CD4-positive, alpha-beta T cell (primary cell): ENCODE results near the gene TMEM126B. TPM values are rescaled to one million over a fixed set of nuclear protein-coding genes. Genes with fewer than 3 reads are reported as not detected.

Experiments used
- ATAC-seq: fragments of 200-7000 bp; cut with Tn5 transposase; one replicate; pipeline ENCODE4 v1.10.0; 2022; ENCODE audit warnings: mild to moderate bottlenecking; ENCODE audit not compliant: poor library complexity
- CTCF ChIA-PET: fragments of 350-600 bp; sonication (Branson Sonifier 250); formaldehyde crosslinking; loops from one replicate; lab custom pipeline; 2021; ENCODE audit warnings: antibody characterized with exemption, inconsistent platforms; lab: Charles Lee
- POLR2A ChIA-PET: fragments of 350-600 bp; sonication (Branson Sonifier 250); formaldehyde crosslinking; loops from one replicate; lab custom pipeline; 2021; ENCODE audit warnings: antibody characterized with exemption, inconsistent platforms; lab: Charles Lee
- DNase-seq, 14 experiments: peaks; one replicate each; pipeline ENCODE4 v3.0.0-alpha.2; 2013 to 2020; ENCODE audit warnings: mixed read lengths in 2 of 14
- H3K27ac ChIP-seq, 2 donors: one replicate each; pipeline versions ENCODE4 v1.5.1 to v1.7.0; 2013; ENCODE audit warnings: low read length in 2 of 2, low read depth in 1 of 2, mild to moderate bottlenecking in 1 of 2
- H3K27me3 ChIP-seq, 2 experiments: 1 replicate in 1 of 2; 2 replicates in 1 of 2; pipeline versions ENCODE4 v1.6.1 to v1.7.0; 2013; ENCODE audit warnings: low read length in 2 of 2, control low read depth in 1 of 2, mild to moderate bottlenecking in 1 of 2, moderate library complexity in 1 of 2; ENCODE audit not compliant: insufficient read depth in 2 of 2, control insufficient read depth in 1 of 2
- H3K36me3 ChIP-seq: one replicate; pipeline ENCODE4 v1.6.1; 2013; ENCODE audit warnings: low read length, control low read depth; ENCODE audit not compliant: insufficient read depth
- H3K4me1 ChIP-seq: one replicate; pipeline ENCODE4 v1.6.1; 2013; ENCODE audit warnings: low read length, control low read depth; ENCODE audit not compliant: insufficient read depth
- H3K4me3 ChIP-seq: one replicate; pipeline ENCODE4 v1.5.1; 2013; ENCODE audit warnings: mild to moderate bottlenecking, low read length, moderate library complexity
- H3K9me3 ChIP-seq, 2 experiments: 1 replicate in 1 of 2; 2 replicates in 1 of 2; pipeline versions ENCODE4 v1.6.1 to v1.7.0; 2013; ENCODE audit warnings: low read length in 2 of 2, mild to moderate bottlenecking in 2 of 2, control low read depth in 1 of 2, moderate library complexity in 1 of 2; ENCODE audit not compliant: control insufficient read depth in 1 of 2, insufficient read depth in 1 of 2
- H3K27ac Mint-ChIP-seq: one replicate; pipeline ENCODE4 v1.8.0; 2020; ENCODE audit warnings: mixed read lengths
- H3K27me3 Mint-ChIP-seq: one replicate; pipeline ENCODE4 v1.8.0; 2021; ENCODE audit warnings: mixed read lengths
- H3K36me3 Mint-ChIP-seq: one replicate; pipeline ENCODE4 v1.8.0; 2021; ENCODE audit warnings: low read depth, mixed read lengths
- H3K4me1 Mint-ChIP-seq: one replicate; pipeline ENCODE4 v1.8.0; 2021; ENCODE audit warnings: low read depth, mixed read lengths
- H3K4me3 Mint-ChIP-seq: one replicate; pipeline ENCODE4 v1.8.0; 2020; ENCODE audit warnings: mild to moderate bottlenecking, mixed read lengths
- H3K9me3 Mint-ChIP-seq: one replicate; pipeline ENCODE4 v1.8.0; 2020; ENCODE audit warnings: mixed read lengths
- CTCF ChIP-seq: fragments of 200-600 bp; IDR thresholded peaks from one replicate; pipeline ENCODE4 v1.8.0; 2022; ENCODE audit warnings: antibody characterized with exemption, mild to moderate bottlenecking
- intact Hi-C, 2 experiments: fragments of 100-400 bp; cut with DNase I in 1 of 2; cut with micrococcal nuclease in 1 of 2; formaldehyde crosslinking; loops; one replicate each; pipeline versions ENCODE4 v1.15.1 to v1.9.0; 2023 to 2025; cut with DNase I, micrococcal nuclease
- total RNA-seq, 174 experiments: library from RNA in 2 of 174; stranded (reverse) in 2 of 174; gene quantifications; one replicate each; pipeline ENCODE4 v1.2.3 and lab custom pipeline; 2021 to 2026

Gene TMEM126B
- total RNA-seq, 2 experiments from 2014 or later, result 16.3 to 16.8 TPM

- no peaks in the 10 kb centered on the region for H3K9me3 ChIP-seq
- H3K27me3 ChIP-seq, result no peaks in the 10 kb centered on the region
- Mint-ChIP-seq H3K4me3 (peak overlapping the region; percentile 100), H3K4me1 (peaks cover 74% of the 10 kb centered on the region), H3K27me3 (no peaks in the 10 kb centered on the region), H3K27ac (peak overlapping the region; percentile 100), H3K36me3 (peaks cover 64% of the 10 kb centered on the region), H3K9me3 (no peaks in the 10 kb centered on the region)
- CTCF ChIA-PET, result interaction anchor here (1.8 to 2.9 kb wide), 3 partner anchors 13 to 191 kb away, joined by 4 to 13 read pairs (median 9); partner anchors contain the start of genes CCDC83 and TMEM126A
- H3K4me1 ChIP-seq, result peaks cover 14% of the 10 kb centered on the region
- POLR2A ChIA-PET, result interaction anchor here (0.6 to 9.3 kb wide), 10 partner anchors 12 to 404 kb away, joined by 3 to 136 read pairs (median 9); partner anchors contain the start of genes DLG2, SYTL2, TMEM126A and TMEM126B
- H3K4me3 ChIP-seq, result peak overlapping the region; percentile 94
- no peak for TF ChIP-seq CTCF
- DNase-seq, result peak in 4 of 14 experiments; percentile 12 to 58 (median 56)
- peak overlapping the region; percentile 97 to 99 for H3K27ac ChIP-seq
- ATAC-seq, result no peak
- peaks cover 31% of the 10 kb centered on the region for H3K36me3 ChIP-seq
- intact Hi-C loops, result loop anchor here (2.0 to 10.0 kb wide), 6 partner anchors 14 to 642 kb away; partner anchors contain the start of genes PICALM (in 2 of the 2), EED (in 1 of the 2) and HIKESHI (in 1 of the 2)
These were observed 34.8 kb downstream of the TMEM126B start for GRCh38 chr11:85663080-85663752.

- ATAC-seq (peak; percentile 85), DNase-seq (peak; percentile 85 to 96 (median 88))
- Mint-ChIP-seq H3K27ac (peak overlapping the region; percentile 100), H3K9me3 (no peaks in the 10 kb centered on the region), H3K27me3 (no peaks in the 10 kb centered on the region), H3K4me3 (peak overlapping the region; percentile 100), H3K4me1 (peaks cover 66% of the 10 kb centered on the region), H3K36me3 (peaks cover 56% of the 10 kb centered on the region)
- intact Hi-C loops, result loop anchor here (1.0 to 10.0 kb wide), 10 partner anchors 15 to 641 kb away; partner anchors contain the start of genes EED (in 2 of the 2), PICALM (in 2 of the 2), HIKESHI (in 1 of the 2) and TMEM126A (in 1 of the 2)
- H3K27ac ChIP-seq, result peak overlapping the region; percentile 97 to 99
- no peaks in the 10 kb centered on the region for H3K27me3 ChIP-seq
- ChIA-PET CTCF (interaction anchor here (1.1 to 2.9 kb wide), 5 partner anchors 14 to 191 kb away, joined by 3 to 13 read pairs (median 4); partner anchors contain the start of genes CCDC83, DLG2 and TMEM126A), POLR2A (interaction anchor here (0.6 to 9.3 kb wide), 16 partner anchors 11 to 581 kb away, joined by 3 to 136 read pairs (median 6); partner anchors contain the start of genes DLG2, EED, SYTL2 and TMEM126A)
- peak overlapping the region; percentile 94 for H3K4me3 ChIP-seq
- no peaks in the 10 kb centered on the region for H3K9me3 ChIP-seq
- H3K36me3 ChIP-seq, result peaks cover 24% of the 10 kb centered on the region
- H3K4me1 ChIP-seq, result peaks cover 14% of the 10 kb centered on the region
- peak; percentile 71 for TF ChIP-seq CTCF
These were observed 35.6 kb downstream of the TMEM126B start for GRCh38 chr11:85663753-85664614.
